Ishikawa (cell line): ENCODE measurements around the gene GEMIN4.

Source experiments
- CREB1 ChIP-seq: IDR thresholded peaks from 2 replicates; pipeline ENCODE4 v1.6.1; 2012; ENCODE audit warnings: low read depth
- EGR1 ChIP-seq: IDR thresholded peaks from 2 replicates; pipeline ENCODE4 v1.6.1; 2012
- FOXM1 ChIP-seq: IDR thresholded peaks from 2 replicates; pipeline ENCODE4 v1.6.1; 2012; ENCODE audit warnings: low read depth, borderline replicate concordance
- TAF1 ChIP-seq: IDR thresholded peaks from 2 replicates; pipeline ENCODE4 v1.6.1; 2012; ENCODE audit warnings: low read depth, mild to moderate bottlenecking
- TCF12 ChIP-seq: IDR thresholded peaks from 2 replicates; pipeline ENCODE4 v1.6.1; 2012; ENCODE audit warnings: low read depth
- TEAD4 ChIP-seq: IDR thresholded peaks from 2 replicates; pipeline ENCODE4 v1.6.1; 2012

- no peak for TF ChIP-seq CREB1
- TF ChIP-seq TEAD4, result no peak
- no peak for TF ChIP-seq FOXM1
- no peak for TF ChIP-seq EGR1
- TF ChIP-seq TCF12, result no peak
- no peak for TF ChIP-seq TAF1
Observed at GRCh38 chr17:795276-795675, 43.2 kb upstream of the GEMIN4 start.
